HL-60/S4 treated with phorbol 12-myristate 13-acetate at 8.2 ng/mL for 4 days and 3 days (cell line): Measurements from ENCODE around the gene CSK.

Experiments
- in situ Hi-C: fragments of 300-500 bp; cut with MboI; formaldehyde crosslinking; loops from 2 replicates; pipeline ENCODE4 v1.15.0; 2022; ENCODE audit warnings: low sequenced_read_pairs

CSK gene

GRCh38 chr15:74799856-74800558, 18.1 kb downstream of the CSK start:
- in situ Hi-C loops: no loop called here

GRCh38 chr15:74800559-74801094, 18.7 kb downstream of the CSK start:
- in situ Hi-C loops: no loop called here

DNA sequence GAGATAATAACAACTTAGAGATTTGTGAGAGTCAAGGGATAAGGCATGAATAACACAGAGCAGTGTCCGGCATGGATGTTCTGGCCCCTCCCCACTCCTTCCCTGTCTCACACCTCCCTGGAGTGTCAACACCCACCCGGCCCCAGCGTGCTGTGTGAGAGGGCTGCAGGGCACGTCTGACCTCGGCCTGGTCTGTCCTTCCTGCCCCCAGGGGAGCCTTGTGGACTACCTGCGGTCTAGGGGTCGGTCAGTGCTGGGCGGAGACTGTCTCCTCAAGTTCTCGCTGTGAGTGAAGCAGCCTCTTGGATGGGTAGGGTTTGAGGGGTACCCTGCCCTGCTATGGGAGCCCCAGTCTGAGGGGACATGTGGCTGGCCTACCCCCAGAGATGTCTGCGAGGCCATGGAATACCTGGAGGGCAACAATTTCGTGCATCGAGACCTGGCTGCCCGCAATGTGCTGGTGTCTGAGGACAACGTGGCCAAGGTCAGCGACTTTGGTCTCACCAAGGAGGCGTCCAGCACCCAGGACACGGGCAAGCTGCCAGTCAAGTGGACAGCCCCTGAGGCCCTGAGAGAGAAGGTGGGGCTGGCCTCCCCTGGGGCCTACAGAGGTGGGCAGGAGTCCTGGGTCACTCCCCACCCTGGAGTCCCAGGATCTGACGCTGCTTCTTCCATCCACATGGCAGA, 19.6 kb downstream of the CSK start:
- in situ Hi-C loops: no loop called here

DNA sequence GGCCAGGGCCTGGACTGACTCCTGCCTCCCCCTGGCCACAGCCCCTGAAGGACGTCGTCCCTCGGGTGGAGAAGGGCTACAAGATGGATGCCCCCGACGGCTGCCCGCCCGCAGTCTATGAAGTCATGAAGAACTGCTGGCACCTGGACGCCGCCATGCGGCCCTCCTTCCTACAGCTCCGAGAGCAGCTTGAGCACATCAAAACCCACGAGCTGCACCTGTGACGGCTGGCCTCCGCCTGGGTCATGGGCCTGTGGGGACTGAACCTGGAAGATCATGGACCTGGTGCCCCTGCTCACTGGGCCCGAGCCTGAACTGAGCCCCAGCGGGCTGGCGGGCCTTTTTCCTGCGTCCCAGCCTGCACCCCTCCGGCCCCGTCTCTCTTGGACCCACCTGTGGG, 20.4 kb downstream of the CSK start:
- in situ Hi-C loops: no loop called here

GRCh38 chr15:74802862-74803447, 21.1 kb downstream of the CSK start:
- in situ Hi-C loops: no loop called here

GRCh38 chr15:74804935-74805334, 23.1 kb downstream of the CSK start:
- in situ Hi-C loops: no loop called here

- in situ Hi-C loops: no loop called here
Measured at GRCh38 chr15:74807282-74807681, 25.4 kb downstream of the CSK start.

DNA sequence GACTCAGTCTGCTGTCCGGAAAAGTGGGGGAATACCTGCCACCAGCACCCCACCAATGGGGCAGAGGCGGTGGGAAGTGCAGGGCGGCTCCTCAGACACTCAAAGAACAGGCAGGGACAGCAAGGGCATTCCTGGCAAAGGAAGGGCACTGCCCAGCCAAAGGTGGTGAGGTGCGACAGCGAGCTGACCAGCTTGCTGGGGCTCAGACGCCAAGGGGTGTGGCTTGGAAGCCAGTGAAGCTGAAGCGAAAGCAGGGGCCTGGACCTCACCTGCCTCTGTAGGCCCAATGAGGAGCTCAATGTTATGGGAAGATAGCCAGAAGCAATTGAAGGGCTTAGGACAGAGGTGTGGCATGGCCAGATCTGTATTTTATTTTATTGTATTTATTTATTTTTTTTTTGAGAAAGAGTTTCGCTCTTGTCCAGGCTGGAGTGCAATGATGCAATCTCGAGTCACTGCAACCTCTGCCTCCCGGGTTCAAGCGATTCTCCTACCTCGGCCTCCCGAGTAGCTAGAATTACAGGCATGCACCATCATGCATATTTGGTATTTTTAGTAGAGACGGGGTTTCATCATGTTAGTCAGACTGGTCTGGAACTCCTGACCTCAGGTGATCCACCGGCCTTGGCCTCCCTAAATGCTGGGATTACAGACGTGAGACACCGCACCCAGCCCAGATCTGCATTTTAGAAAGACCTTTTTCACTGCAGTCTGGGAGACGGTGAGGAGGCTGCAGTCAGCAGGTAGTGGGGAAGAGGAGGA, 26.4 kb downstream of the CSK start:
- in situ Hi-C loops: no loop called here

DNA sequence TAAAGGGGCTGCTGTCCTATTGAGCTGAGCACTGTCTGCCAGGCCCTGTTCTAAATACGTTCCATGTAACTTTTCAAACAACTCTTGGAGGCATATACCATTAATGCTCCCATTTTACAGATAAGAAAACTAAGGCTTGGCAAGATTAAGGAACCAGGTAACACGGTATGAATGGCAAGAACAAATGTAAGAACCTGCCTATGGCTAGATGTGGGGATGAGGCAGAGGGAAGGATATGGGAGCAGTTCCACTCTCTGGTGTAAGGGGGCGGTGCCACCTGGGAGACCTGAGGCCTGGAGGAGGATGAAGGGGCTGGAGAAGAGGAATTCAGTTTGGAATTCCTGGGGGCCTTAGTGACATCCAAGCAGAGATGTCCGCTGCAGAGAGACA, 27.0 kb downstream of the CSK start:
- in situ Hi-C loops: no loop called here

DNA sequence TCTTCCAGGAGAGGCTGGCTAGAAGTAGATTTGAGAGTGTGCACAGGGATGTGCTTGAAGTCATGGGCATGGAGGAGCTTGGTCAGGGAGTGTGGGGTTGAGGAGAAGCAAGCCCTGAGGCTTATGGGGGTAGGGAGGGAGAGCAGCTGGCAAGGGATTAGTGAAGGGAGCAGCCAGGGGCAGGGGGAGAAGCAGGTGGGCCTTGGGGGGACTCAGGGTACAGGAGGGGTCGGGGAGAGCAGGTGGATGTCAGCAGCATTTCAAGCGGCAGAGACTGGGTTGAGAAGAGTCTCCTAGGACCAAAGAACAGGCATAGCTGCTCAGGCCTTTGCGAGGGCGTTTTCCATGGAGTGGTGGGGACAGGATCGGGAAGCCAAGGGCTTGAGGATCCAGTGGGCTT, 27.4 kb downstream of the CSK start:
- in situ Hi-C loops: no loop called here

DNA sequence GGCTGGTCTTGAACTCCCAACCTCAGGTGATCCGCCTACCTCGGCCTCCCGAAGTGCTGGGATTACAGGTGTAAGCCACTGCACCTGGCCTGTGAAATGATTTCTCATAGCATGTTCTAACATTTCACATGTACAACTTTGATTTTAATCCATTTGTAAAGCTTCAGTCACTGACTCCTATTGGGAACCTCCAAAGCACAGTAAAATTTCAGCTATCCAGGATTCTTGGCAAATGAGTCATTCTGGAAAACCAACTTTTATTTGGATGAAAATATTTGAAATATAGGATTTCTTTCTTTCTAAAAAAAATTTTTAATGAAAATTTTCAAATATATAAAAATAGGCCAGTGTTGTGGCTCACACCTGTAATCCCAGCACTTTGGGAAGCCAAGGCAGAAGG, 28.1 kb downstream of the CSK start:
- in situ Hi-C loops: no loop called here

- in situ Hi-C loops: no loop called here
Measured at GRCh38 chr15:74812533-74812932, 30.7 kb downstream of the CSK start, which contains the start of gene LMAN1L. TSS of gene LMAN1L (plus strand) at chr15:74812835. CDS start at chr15:74812855, 20 bp downstream.

DNA sequence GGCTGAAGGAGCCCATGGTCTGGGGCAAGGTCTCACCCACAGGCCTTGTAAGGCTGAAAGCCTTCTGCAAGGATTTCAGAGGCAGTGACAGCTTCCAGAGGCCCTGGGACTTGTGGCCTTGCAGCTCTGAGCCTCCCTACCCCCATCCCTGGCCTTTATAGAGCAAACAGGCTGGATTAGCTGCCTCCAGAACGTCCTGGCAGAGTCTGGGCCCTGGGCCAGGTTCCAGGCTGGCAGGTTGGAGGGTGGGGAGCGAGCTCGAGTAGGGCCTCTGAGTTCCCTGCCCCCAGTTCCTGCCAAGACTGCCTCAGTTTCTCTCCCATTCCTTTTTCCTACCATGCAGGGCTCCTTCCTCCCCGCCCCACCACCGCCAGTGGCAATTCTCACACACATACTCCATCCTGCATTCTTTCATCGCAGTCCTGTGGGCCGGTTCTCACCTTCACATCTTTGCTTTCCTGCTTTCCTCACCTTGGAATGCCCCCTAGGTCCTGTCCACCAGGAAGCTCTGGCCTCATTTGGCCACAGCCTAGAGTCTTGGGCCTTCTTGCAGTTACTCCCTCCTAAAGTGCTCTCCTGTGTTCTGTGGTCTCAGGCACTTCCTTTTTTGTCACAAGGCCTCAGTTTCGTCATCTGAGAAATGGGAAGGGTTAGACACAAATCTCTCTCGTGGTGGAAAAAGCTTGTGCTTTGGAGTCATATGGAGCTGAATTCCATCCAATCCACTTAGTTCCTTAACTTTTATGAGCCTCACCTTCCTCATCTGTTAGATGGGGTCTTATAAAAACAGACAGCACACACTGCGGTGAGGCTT, 33.4 kb downstream of the CSK start:
- in situ Hi-C loops: no loop called here

DNA sequence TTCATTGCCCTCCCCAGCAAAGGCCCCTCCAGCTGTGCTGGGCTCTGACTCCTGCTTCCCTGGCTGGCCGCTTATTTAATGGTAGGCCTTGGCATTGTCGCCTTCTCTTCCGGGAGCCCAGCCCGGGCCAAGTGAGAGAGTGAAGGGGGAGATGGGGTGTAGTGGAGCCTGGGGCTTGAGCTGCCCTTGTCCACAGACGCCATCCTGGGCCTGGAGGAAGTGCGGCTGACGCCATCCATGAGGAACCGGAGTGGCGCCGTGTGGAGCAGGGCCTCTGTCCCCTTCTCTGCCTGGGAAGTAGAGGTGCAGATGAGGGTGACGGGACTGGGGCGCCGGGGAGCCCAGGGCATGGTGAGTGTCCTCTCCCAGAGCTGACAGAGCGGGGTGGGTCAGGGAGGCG, 34.1 kb downstream of the CSK start:
- in situ Hi-C loops: no loop called here

DNA sequence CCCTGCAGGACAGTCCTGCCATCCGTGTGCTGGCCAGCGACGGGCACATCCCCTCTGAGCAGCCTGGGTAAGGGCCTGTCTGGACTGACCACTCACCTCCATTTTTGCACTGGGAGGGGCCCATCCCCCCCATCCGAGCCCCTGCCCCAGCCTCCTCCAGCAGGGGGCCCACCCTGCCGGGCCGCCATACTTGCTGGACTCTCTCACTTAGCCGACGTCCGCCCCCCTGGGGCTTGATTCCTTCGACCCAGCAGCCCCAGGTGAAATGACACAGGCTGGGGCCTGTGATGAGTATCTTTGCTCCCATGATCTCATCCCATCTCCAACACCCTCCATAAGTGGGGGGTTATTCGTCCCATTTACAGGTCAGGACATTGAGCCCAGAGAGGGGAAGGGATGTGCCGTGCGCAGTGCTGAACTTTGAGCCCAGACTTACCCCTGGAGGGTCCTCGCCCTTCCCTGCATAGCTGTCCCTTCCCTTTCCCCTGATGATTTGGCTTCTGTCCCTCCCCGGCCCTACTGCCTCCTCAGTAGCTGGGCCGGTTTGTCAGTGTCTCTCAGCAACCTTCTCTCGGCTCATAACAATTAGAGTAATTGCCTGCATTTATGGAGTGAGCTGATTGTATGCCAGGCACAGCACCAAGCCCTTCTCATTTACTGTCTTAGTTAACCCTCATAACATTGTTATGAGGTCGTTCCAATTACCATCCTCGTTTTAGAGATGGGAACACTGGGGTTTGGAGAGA, 34.9 kb downstream of the CSK start:
- in situ Hi-C loops: no loop called here

DNA sequence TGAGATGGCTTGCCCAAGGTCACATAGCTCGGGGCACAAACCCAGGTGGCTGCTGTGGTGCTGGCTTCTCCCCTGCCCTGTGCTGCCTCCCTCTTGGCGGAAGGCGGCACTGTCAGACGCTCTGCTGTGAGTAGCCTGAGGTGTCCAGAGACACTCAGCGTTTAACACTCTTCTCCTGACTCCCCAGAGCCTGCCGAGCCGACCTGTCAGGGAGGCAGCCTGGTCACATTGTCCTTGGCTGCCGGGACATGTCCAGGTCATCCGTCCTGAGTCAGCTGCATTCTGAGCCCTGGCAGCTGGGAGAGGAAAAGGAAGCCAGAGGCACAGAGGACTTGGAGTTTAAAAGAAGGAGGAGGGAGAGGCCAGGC, 35.5 kb downstream of the CSK start:
- in situ Hi-C loops: no loop called here

DNA sequence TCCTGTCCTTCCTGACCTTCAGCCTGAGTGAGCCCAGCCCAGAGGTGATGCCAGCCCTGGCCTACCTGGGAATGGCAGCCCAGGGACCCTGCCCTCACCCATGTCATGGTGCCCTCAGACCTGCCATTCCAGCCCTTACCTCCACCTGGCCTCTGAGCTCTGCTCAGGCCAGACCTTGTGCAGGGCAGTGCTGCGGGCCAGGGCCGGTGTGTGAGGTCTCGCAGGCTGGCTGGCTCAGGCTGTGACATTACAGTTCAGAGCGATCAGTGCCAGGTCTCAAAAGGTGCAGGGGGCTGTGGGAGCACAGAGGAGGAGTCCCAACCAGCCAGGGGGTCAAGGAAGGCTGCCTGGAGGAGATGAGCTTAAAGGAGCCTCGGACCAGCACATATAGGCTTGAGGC, 38.2 kb downstream of the CSK start:
- in situ Hi-C loops: no loop called here

DNA sequence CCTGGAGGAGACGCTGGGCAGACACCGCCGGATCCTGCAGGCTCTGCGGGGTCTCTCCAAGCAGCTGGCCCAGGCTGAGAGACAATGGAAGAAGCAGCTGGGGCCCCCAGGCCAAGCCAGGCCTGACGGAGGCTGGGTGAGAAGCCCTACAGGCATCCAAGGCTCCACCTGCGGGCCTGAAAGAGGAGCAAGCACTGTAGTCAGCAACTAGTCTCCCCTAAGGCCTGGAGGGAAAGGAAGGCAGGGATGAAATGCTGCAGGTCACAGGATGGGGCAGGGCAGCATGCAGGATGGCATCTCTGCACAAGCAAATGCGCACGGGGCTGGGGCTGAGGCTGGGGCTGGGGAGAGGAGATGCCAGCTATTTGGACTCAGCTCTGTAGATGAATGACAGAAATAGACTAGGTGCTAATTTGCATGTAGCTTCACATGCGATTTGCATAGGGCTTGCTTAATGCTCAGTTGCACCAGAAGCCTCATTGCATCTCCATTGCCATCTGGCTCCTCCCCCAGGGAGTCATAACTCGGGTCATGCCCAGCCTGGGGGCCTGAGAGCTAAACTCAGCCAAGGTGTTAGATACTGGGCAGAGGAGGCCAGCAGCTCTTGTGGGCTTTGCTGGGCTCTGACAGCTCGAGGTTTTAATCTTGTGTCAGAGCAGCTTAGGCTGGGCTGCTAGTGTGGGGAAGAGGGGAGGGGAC, 39.4 kb downstream of the CSK start:
- in situ Hi-C loops: no loop called here

DNA sequence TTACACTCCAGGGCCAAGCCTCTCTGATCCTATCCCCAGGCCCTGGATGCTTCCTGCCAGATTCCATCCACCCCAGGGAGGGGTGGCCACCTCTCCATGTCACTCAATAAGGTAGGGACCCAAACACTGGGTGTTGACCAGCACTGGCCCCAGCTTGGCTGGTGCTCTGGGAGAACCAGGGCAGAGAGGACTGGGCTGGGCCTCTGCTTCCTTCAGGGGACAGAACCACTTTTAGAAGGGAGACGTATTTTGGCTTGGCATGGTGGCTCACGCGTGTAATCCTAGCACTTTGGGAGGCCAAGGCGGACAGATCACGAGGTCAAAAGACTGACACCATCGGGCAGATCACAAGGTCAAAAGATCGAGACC, 39.9 kb downstream of the CSK start:
- in situ Hi-C loops: no loop called here
